ENCODE measurements around the gene EXOC2. TPM values are rescaled to one million over a fixed set of nuclear protein-coding genes. Genes with fewer than 3 reads are reported as not detected.
"Not testable (repeated sequence)": the region's sequence is repeated elsewhere in the genome, so short reads cannot be mapped to it uniquely, and the experiment has no call there.

Gene EXOC2
- total RNA-seq, 1 experiment from 2014 or later = 67.3 TPM

- no peak for DNase-seq (ENCODE audit: low read depth, low spot score)
- in situ Hi-C loops (cut with HindIII; ENCODE audit: low pct_unique_long_range_greater_than_20kb, low sequenced_read_pairs) = no loop called here
Measured at GRCh38 chr6:712805-713204, 19.9 kb upstream of the EXOC2 start.

GRCh38 chr6:711925-712324, 19.0 kb upstream of the EXOC2 start:
- in situ Hi-C loops (cut with HindIII; ENCODE audit: low pct_unique_long_range_greater_than_20kb, low sequenced_read_pairs) = no loop called here
- DNase-seq (ENCODE audit: low read depth, low spot score) = no peak

GRCh38 chr6:710601-711571, 17.9 kb upstream of the EXOC2 start:
- in situ Hi-C loops (cut with HindIII; ENCODE audit: low pct_unique_long_range_greater_than_20kb, low sequenced_read_pairs) = no loop called here
- DNase-seq (ENCODE audit: low read depth, low spot score) = peak; percentile 46

GRCh38 chr6:709471-710056, 16.6 kb upstream of the EXOC2 start:
- in situ Hi-C loops (cut with HindIII; ENCODE audit: low pct_unique_long_range_greater_than_20kb, low sequenced_read_pairs) = no loop called here
- no peak for DNase-seq (ENCODE audit: low read depth, low spot score)

GRCh38 chr6:708237-708598, 15.3 kb upstream of the EXOC2 start:
- in situ Hi-C loops (cut with HindIII; ENCODE audit: low pct_unique_long_range_greater_than_20kb, low sequenced_read_pairs) = no loop called here
- DNase-seq (ENCODE audit: low read depth, low spot score) = no peak

- in situ Hi-C loops (cut with HindIII; ENCODE audit: low pct_unique_long_range_greater_than_20kb, low sequenced_read_pairs) = no loop called here
- DNase-seq (ENCODE audit: low read depth, low spot score) = no peak
Measured at GRCh38 chr6:707576-708236, 14.8 kb upstream of the EXOC2 start.

GRCh38 chr6:706819-707381, 14.0 kb upstream of the EXOC2 start:
- in situ Hi-C loops (cut with HindIII; ENCODE audit: low pct_unique_long_range_greater_than_20kb, low sequenced_read_pairs) = no loop called here
- no peak for DNase-seq (ENCODE audit: low read depth, low spot score)

GRCh38 chr6:706146-706545, 13.2 kb upstream of the EXOC2 start:
- DNase-seq (ENCODE audit: low read depth, low spot score) = no peak
- in situ Hi-C loops (cut with HindIII; ENCODE audit: low pct_unique_long_range_greater_than_20kb, low sequenced_read_pairs) = no loop called here

GRCh38 chr6:705047-705446, 12.1 kb upstream of the EXOC2 start:
- no peak for DNase-seq (ENCODE audit: low read depth, low spot score)
- in situ Hi-C loops (cut with HindIII; ENCODE audit: low pct_unique_long_range_greater_than_20kb, low sequenced_read_pairs) = no loop called here

GRCh38 chr6:704046-704445, 11.1 kb upstream of the EXOC2 start:
- DNase-seq (ENCODE audit: low read depth, low spot score) = no peak
- in situ Hi-C loops (cut with HindIII; ENCODE audit: low pct_unique_long_range_greater_than_20kb, low sequenced_read_pairs) = no loop called here

GRCh38 chr6:703552-703951, 10.6 kb upstream of the EXOC2 start:
- no peak for DNase-seq (ENCODE audit: low read depth, low spot score)
- in situ Hi-C loops (cut with HindIII; ENCODE audit: low pct_unique_long_range_greater_than_20kb, low sequenced_read_pairs) = no loop called here

- DNase-seq (ENCODE audit: low read depth, low spot score) = peak; percentile 31
- in situ Hi-C loops (cut with HindIII; ENCODE audit: low pct_unique_long_range_greater_than_20kb, low sequenced_read_pairs) = no loop called here
Measured at GRCh38 chr6:701700-702479, 9.0 kb upstream of the EXOC2 start.

GRCh38 chr6:701215-701614, 8.3 kb upstream of the EXOC2 start:
- no peak for DNase-seq (ENCODE audit: low read depth, low spot score)

GRCh38 chr6:700490-700889, 7.6 kb upstream of the EXOC2 start:
- DNase-seq (ENCODE audit: low read depth, low spot score) = no peak
- in situ Hi-C loops (cut with HindIII; ENCODE audit: low pct_unique_long_range_greater_than_20kb, low sequenced_read_pairs) = no loop called here

More at GRCh38 chr6:701215-701614, 8.3 kb upstream of the EXOC2 start:
- in situ Hi-C loops (cut with HindIII; ENCODE audit: low pct_unique_long_range_greater_than_20kb, low sequenced_read_pairs) = no loop called here

GRCh38 chr6:699319-699718, 6.4 kb upstream of the EXOC2 start:
- in situ Hi-C loops (cut with HindIII; ENCODE audit: low pct_unique_long_range_greater_than_20kb, low sequenced_read_pairs) = no loop called here
- no peak for DNase-seq (ENCODE audit: low read depth, low spot score)

GRCh38 chr6:694431-695126, 1.6 kb upstream of the EXOC2 start:
- in situ Hi-C loops (cut with HindIII; ENCODE audit: low pct_unique_long_range_greater_than_20kb, low sequenced_read_pairs); DNase-seq (ENCODE audit: low read depth, low spot score): not testable (repeated sequence)

- in situ Hi-C loops (cut with HindIII; ENCODE audit: low pct_unique_long_range_greater_than_20kb, low sequenced_read_pairs) = no loop called here
- DNase-seq (ENCODE audit: low read depth, low spot score) = no peak
Measured at GRCh38 chr6:693723-694009, 727 bp upstream of the EXOC2 start.
